GF-D8 (cell line): ENCODE results near the gene LRRFIP2.
"Not testable (repeated sequence)": the region's sequence is repeated elsewhere in the genome, so short reads cannot be mapped to it uniquely, and the experiment has no call there.

Experiments used
- DNase-seq: peaks from one replicate; lab custom pipeline; 2025; lab: John Stamatoyannopoulos, UW

LRRFIP2 gene

GRCh38 chr3:37144806-37145205 is 29.6 kb downstream of the LRRFIP2 start:
- DNase-seq, result no peak

DNA sequence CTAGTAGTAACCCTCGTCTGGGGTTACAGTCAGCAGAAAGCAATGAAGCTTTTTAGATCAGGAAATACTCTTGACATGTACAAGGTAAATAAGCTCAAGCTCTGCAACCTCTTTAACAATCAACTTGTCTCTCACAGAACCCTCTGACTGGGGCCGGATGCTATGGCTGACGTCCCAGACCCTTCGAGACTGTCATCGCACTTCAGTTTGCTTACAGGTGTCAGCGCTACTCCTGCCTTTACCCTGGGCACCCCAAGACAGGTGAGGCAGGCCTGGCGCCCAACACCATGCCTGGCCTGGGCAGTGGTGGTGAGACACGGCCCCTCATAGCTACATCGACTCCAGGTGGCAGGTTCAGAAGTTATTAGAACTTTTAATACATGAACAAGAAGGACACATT is 30.6 kb downstream of the LRRFIP2 start:
- DNase-seq, result no peak

DNA sequence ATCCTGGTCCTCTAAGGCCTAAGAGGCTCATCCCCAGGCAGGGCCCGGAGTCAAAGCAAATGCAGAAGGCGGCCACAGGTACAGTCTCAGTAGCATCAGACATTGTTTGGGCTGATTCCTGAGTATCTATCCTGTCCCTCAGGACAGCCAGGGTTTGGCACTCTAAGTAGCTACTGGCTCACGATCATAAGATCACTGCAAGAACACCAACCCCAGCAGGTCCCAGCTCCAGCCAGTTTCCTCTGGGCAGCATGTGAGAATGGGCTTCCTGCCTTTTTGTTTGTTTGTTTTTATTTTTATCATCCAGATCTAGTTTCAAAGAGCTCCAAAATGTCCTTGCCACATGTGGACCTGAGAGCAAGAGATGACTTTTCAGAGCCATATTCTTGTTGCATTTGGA is 32.7 kb downstream of the LRRFIP2 start:
- no peak for DNase-seq

- no peak for DNase-seq
These were observed 33.4 kb downstream of the LRRFIP2 start for GRCh38 chr3:37140899-37141541.

GRCh38 chr3:37139567-37140052 is 34.8 kb downstream of the LRRFIP2 start:
- DNase-seq, result no peak

DNA sequence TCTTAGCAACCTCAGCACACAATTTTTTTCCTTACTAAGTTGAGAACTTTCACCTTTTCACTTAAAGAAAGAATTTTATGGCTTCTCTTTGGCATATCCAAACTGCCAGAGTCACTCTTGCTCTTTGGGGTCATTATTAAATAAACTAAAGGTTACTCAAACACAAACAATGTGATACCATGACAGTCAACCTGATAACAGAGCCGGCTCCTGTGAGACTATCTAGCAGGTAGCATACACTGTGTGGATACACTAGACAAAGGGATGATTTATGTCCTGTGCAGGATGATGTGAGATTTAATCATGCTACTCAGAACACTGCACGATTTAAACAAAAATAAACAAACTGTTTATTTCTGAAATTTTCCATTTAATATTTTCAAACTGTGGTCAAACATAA is 35.6 kb downstream of the LRRFIP2 start:
- no peak for DNase-seq

GRCh38 chr3:37137516-37137915 is 36.9 kb downstream of the LRRFIP2 start:
- DNase-seq, result no peak

DNA sequence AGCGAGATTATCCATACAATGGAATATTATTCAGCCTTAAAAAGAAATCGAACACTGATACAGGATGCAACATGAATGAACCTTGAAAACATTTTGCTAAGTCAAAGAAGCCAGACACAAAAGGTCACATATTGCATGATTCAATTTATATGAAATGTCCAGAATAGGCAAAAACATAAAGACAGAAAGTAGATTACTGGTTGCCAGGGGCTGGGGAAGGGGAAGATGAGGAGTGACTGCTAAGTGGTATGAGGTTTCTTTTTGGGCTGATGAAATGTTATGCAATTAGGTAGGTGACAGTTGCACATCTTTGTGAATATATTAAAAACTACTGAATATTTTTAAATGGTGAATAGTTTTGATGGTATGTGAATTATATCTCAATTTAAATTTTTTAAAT is 38.3 kb downstream of the LRRFIP2 start:
- DNase-seq, result no peak

GRCh38 chr3:37135561-37135960 is 38.8 kb downstream of the LRRFIP2 start:
- no peak for DNase-seq

GRCh38 chr3:37132334-37132733 is 42.0 kb downstream of the LRRFIP2 start:
- DNase-seq, result no peak

DNA sequence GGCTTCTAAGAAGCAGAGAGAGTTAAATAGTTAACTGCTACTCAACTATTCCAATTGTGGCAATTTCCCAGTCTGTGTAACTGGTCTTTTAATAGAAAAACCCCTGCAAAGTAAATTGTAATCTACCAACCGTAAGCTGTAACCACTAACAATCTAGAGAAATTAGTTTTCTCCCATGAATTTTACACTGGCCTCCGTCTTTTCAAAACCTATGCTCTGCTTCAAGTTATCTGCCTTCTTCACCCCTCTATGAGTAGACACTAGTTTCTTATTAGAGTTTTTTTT is 42.6 kb downstream of the LRRFIP2 start:
- no peak for DNase-seq

DNA sequence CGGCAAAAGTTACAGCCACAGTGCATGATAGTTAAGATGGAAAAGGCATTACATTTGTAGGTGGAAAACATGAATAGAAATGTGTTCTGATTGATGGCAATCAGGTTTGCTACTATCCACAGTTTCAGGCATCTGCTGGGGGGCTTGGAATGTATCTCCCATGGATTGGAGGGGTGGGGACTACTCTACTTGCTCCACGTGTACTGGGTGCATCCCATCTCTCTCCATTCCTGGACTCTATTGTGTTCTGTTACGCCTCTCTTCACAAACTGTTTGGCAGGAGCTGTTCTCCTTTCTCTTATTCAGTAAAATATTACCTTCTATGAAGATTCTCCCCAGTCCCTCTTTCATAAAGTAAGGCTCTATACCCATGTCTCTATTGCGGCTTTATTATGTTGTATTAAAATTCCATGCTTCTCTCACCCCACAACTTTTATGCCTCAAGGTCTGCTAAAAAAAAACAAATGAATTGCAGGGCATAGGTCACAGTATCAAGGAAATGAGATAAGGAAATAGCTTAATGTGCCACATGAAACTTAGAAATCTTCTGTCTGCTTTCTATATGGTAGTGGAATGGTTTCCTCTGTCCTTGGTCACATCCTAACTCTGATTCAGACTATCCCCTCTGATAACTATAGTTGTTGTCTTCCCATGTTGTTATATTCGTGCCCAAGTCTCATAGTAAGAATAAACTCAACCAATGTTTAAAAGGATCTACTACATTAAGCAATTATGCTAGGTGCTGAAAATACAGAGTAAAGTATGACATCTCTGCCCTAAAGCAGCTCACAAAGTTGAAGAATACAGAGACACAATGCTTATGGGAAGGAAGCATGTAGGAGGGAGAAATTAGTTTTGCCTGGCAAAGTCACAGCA is 43.2 kb downstream of the LRRFIP2 start:
- DNase-seq, result no peak

- DNase-seq, result no peak
These were observed 43.9 kb downstream of the LRRFIP2 start for GRCh38 chr3:37130448-37130847.

DNA sequence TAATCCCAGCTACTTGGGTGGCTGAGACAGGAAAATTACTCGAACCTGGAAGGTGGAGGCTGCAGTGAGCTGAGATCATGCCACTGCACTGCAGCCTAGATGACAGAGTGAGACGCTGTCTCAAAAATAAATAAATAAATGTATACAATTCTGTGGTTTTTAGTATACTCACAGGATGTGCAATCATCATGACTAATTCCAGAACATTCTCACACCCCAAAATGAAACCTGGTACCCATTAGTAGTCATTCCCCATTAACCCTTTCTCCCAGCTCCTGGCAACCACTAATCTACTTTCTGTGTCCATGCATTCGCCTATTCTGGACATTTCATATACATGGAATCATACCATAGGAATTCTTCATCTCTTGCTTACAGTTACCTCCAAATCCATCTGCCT is 44.5 kb downstream of the LRRFIP2 start:
- no peak for DNase-seq

DNA sequence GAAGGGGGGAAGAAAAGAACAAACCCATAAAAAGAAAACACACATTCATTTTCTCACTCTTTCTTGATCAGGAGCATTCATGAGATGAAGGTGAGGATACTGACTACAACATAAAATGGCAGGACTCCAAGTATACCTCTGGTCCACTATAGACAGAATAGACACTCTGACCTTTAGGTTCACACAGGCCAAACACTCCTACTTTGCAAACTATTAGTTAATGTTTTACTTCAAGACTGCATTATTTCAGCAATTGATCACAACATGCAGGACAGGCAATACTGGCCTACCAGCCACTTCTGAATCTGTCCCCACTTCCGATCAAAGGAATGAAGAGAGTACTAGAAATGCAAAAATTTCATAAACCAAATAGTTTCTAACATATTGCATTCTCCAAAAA is 47.0 kb downstream of the LRRFIP2 start:
- no peak for DNase-seq

- DNase-seq, result no peak
These were observed 47.5 kb downstream of the LRRFIP2 start for GRCh38 chr3:37126856-37127255.

GRCh38 chr3:37125195-37126073 is 48.9 kb downstream of the LRRFIP2 start:
- DNase-seq, result no peak

DNA sequence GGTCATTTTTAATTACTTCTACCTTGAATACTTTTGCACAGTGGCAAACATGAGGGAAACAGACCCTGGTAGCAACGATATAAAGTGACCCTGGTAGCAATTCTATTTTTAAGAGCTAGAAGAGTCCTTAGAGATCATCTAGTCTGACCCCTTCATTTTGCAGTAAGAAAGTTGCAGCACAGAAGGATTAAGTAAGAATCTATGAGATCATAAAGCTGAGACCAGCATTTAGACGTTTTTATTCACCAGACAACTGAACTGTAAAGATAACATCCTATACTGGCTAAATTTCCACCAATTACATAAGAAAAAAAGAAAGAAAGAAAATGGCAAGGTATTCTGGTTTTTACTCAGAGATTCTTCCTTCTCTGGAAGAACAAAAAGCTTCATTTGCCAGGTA is 49.9 kb downstream of the LRRFIP2 start:
- no peak for DNase-seq

DNA sequence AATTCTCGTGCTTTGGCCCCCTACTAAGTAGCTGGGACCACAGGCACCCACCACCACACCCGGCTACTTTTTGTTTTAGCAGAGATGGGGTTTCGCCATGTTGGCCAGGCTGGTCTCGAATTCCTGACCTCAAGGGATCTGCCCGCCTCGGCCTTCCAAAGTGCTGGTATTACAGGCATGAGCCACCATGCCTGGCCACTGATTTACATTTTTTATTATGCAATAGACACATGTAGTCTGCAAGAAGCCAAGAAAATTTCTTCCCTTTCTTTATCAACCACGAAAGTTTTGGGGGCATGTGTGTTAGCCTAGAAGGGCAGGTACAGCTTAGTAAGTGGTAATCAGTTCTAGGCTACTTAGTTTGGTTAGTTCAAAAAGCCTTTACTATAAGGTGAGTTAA is 51.1 kb downstream of the LRRFIP2 start:
- DNase-seq, result no peak

GRCh38 chr3:37122069-37122468 is 52.3 kb downstream of the LRRFIP2 start:
- not testable (repeated sequence) for DNase-seq

DNA sequence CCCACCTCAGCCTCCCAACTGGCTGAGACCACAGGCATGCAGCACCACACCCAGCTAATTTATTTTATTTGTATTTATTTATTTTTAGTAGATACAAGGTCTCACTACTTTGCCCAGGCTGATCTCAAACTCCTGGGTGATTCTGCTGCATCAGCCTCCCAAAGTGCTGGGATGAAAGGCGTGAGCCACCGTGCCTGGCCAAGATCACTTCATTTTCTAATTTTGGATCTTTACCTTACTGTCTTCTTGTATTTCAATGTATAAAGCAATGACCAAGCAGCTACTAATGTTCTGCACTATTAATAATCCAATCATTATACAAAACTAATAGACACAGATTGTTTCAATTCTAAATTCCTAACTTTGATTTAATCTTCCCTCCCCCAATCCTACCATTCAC is 56.2 kb downstream of the LRRFIP2 start:
- no peak for DNase-seq

- no peak for DNase-seq
These were observed 56.8 kb downstream of the LRRFIP2 start for GRCh38 chr3:37117548-37117947.

GRCh38 chr3:37116998-37117397 is 57.4 kb downstream of the LRRFIP2 start:
- DNase-seq, result no peak
